Measurements from ENCODE around the gene ZNF664. TPM values are rescaled to one million over a fixed set of nuclear protein-coding genes. Genes with fewer than 3 reads are reported as not detected.
A peak's percentile ranks its signal among the peaks of the same experiment; 100 is the strongest.

ZNF664 gene
- total and polyA plus RNA-seq, 3 donors from 2014 or later, result 55.9 to 69.6 (median 63.4) TPM

- H3K27ac ChIP-seq, result no peak overlapping the region
- no peaks in the 10 kb centered on the region for H3K27me3 ChIP-seq
- no peak for DNase-seq
- no peaks in the 10 kb centered on the region for H3K9me3 ChIP-seq
- H3K4me1 ChIP-seq, result peaks cover under 1% of the 10 kb centered on the region
- no peak for TF ChIP-seq POLR2A (IDR thresholded peaks at IDR 0.05)
- TF ChIP-seq, protein P1, sequence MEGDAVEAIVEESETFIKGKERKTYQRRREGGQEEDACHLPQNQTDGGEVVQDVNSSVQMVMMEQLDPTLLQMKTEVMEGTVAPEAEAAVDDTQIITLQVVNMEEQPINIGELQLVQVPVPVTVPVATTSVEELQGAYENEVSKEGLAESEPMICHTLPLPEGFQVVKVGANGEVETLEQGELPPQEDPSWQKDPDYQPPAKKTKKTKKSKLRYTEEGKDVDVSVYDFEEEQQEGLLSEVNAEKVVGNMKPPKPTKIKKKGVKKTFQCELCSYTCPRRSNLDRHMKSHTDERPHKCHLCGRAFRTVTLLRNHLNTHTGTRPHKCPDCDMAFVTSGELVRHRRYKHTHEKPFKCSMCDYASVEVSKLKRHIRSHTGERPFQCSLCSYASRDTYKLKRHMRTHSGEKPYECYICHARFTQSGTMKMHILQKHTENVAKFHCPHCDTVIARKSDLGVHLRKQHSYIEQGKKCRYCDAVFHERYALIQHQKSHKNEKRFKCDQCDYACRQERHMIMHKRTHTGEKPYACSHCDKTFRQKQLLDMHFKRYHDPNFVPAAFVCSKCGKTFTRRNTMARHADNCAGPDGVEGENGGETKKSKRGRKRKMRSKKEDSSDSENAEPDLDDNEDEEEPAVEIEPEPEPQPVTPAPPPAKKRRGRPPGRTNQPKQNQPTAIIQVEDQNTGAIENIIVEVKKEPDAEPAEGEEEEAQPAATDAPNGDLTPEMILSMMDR (IDR thresholded peaks at IDR 0.05), result no peak
- intact Hi-C loops (cut with DNase I; ENCODE audit: low total_unique reads), result no loop called here
- H3K36me3 ChIP-seq (ENCODE audit: low read depth, missing control alignments), result peaks cover 3% of the 10 kb centered on the region
- WGBS, 2 donors, result 93 to 94% methylated on average over 6 of the region's 6 CpGs
- H3K4me3 ChIP-seq, result no peak overlapping the region
These were observed 6.6 kb downstream of the ZNF664 start for GRCh38 chr12:123979566-123979965.

DNA sequence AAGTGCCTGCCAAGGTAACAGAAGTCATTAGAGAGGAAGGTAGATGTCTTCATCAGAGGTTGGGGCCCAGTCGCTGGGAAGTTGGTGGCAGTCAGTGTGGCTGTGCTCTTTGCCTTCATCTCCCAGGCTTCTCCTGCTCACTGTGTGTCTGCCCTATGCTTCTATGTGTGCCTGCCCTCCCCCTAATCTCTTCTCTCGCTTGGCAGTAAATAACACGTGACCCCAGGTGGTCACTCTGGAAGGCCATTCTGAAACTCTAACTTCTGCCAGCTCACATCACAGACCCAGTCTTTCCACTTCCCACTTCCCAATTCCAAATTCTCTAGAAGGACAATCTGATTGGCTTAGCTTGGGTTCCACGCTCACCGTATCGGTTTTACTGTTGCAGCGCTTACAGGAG lies 9.3 kb downstream of the ZNF664 start:
- H3K27me3 ChIP-seq, result no peaks in the 10 kb centered on the region
- H3K4me3 ChIP-seq, result no peak overlapping the region
- intact Hi-C loops (cut with DNase I; ENCODE audit: low total_unique reads), result no loop called here
- TF ChIP-seq, protein P1 (IDR thresholded peaks at IDR 0.05), result no peak
- TF ChIP-seq POLR2A (IDR thresholded peaks at IDR 0.05), result no peak
- H3K9me3 ChIP-seq, result no peaks in the 10 kb centered on the region
- H3K36me3 ChIP-seq (ENCODE audit: low read depth, missing control alignments), result peaks cover 3% of the 10 kb centered on the region
- 77 to 89% methylated on average over 7 of the region's 7 CpGs for WGBS, 2 donors
- DNase-seq, result no peak
- no peak overlapping the region for H3K27ac ChIP-seq
- no peaks in the 10 kb centered on the region for H3K4me1 ChIP-seq

DNA sequence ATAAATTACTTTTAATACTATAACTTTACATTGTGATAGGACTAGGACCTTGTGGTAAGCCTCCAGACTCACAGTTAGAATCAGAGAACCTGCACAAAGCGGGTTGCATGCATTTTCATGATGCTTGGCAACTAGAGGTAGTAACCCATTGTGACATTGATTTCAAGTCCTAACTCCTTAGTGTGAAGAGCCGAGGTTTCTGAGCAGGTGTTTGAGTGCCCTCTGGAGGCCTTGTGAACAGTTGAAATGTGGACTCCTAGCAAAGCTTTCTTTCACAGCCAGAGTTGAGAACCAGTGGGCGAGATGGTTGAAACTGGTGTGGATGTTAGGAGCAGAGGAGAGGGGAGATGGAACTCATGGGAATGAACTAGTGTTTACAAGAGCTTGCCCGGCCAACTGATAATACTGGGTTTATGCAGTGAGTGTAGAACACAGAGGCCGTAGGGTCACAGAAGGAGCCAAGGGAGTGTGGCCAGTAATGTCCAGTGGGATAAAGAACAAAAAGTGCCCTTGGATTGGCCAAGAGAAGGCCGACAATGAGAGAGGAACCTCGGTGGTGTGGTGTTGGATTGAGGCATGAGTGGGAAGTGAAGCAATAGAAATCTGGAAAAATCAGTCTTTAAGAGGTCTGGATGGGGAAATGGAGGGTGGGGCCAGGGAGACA lies 10.9 kb downstream of the ZNF664 start:
- intact Hi-C loops (cut with DNase I; ENCODE audit: low total_unique reads), result no loop called here
- Histone ChIP-seq H3K27ac (no peak overlapping the region), H3K27me3 (no peaks in the 10 kb centered on the region), H3K4me1 (no peaks in the 10 kb centered on the region), H3K9me3 (no peaks in the 10 kb centered on the region), H3K36me3 (ENCODE audit: low read depth, missing control alignments) (no peaks in the 10 kb centered on the region), H3K4me3 (no peak overlapping the region)
- peak; percentile 61 for DNase-seq
- TF ChIP-seq, protein P1 (IDR thresholded peaks at IDR 0.05), result peak in 2 of 3 experiments; percentile 28 to 42
- no peak for TF ChIP-seq POLR2A (IDR thresholded peaks at IDR 0.05)
- 44 to 46% methylated on average over 7 of the region's 7 CpGs for WGBS, 2 donors

DNA sequence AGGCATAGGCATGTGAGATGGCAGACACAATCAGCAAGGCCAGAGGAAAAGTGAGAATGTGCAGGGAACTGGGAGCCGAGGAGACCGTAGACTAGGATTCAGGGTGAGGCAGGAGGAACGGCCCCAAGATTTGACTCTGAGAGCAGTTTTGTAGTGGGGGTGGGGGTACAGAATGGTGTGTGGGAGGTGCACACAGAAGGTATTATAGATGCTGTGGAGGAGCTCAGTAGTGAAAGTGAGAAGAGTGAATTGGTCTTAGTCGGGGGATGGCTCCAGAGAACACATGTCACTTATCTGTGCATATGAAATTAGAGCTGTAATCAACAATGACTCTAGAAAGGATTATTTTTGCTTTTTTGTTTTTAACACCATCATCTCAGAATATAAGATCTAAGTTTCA lies 11.9 kb downstream of the ZNF664 start:
- no peaks in the 10 kb centered on the region for H3K4me1 ChIP-seq
- H3K27ac ChIP-seq, result no peak overlapping the region
- H3K27me3 ChIP-seq, result no peaks in the 10 kb centered on the region
- H3K4me3 ChIP-seq, result no peak overlapping the region
- DNase-seq, result no peak
- H3K9me3 ChIP-seq, result no peaks in the 10 kb centered on the region
- no peaks in the 10 kb centered on the region for H3K36me3 ChIP-seq (ENCODE audit: low read depth, missing control alignments)
- intact Hi-C loops (cut with DNase I; ENCODE audit: low total_unique reads), result no loop called here
- no peak for TF ChIP-seq POLR2A (IDR thresholded peaks at IDR 0.05)
- TF ChIP-seq, protein P1 (IDR thresholded peaks at IDR 0.05), result no peak
- 72 to 82% methylated on average over 4 of the region's 4 CpGs for WGBS, 2 donors

DNA sequence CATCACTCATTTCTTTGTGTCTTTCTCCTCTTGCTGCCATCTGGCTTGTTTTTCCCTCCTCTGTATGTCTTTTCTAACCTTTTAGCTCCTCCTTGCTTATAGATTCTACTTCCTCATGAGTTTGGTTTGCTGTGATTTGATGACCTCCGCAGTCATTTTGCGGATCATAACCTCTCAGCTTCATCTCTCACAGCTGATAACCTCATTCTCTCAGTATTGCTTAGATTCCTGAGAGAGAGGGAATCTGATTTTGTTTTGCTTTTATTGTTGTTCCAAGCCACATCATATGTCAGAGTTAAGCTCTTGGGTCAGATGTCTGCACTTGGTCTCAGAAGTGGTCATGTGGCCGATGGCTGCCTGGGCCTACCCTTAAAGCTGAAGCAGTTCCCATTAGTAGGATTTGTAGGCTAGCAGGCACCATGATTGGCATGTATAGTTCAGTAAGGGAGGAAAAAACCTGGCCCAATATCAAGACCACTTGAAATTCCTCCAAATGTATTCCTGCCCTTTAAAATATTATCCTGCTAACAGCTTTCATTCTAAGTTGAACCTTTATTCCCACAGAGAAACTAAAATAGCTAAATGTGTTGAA lies 13.5 kb downstream of the ZNF664 start:
- Histone ChIP-seq H3K27ac (no peak overlapping the region), H3K9me3 (no peaks in the 10 kb centered on the region), H3K27me3 (no peaks in the 10 kb centered on the region), H3K4me1 (no peaks in the 10 kb centered on the region), H3K4me3 (no peak overlapping the region), H3K36me3 (ENCODE audit: low read depth, missing control alignments) (no peaks in the 10 kb centered on the region)
- intact Hi-C loops (cut with DNase I; ENCODE audit: low total_unique reads), result no loop called here
- 88 to 90% methylated on average over 3 of the region's 3 CpGs for WGBS, 2 donors
- no peak for DNase-seq
- TF ChIP-seq POLR2A (IDR thresholded peaks at IDR 0.05), result no peak
- TF ChIP-seq, protein P1 (IDR thresholded peaks at IDR 0.05), result no peak
